GM19328 (cell line): ENCODE data around the gene UBASH3B.
"Not testable (repeated sequence)": the region's sequence is repeated elsewhere in the genome, so short reads cannot be mapped to it uniquely, and the experiment has no call there.

Source experiments
- ATAC-seq: cut with Tn5 transposase; IDR thresholded peaks from one replicate; pipeline ENCODE4 v1.9.1; 2021; ENCODE audit warnings: mild to moderate bottlenecking, moderate library complexity; ENCODE audit not compliant: unreplicated experiment

UBASH3B gene

GRCh38 chr11:122727101-122727929 is 71.8 kb downstream of the UBASH3B start:
- ATAC-seq, result peak; percentile 66

DNA sequence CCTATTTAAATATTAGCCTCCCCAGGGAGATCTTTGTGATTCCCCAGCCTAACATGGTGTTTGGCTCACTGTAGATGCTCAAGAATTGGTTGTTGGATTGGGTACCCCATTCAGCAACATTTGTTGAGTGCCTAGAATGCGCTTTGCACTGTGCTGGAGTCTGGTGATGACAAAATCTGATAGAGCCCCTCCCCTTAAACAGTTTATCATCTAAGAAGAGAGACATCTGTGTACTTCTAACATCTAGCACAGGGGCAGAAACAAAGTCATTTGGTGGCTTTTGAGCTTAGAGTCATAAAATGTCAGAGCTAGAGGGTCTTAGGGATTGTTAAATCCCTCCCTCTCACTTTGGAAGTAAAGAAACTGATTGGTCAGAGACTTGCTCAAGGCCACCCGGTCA is 73.0 kb downstream of the UBASH3B start:
- no peak for ATAC-seq

DNA sequence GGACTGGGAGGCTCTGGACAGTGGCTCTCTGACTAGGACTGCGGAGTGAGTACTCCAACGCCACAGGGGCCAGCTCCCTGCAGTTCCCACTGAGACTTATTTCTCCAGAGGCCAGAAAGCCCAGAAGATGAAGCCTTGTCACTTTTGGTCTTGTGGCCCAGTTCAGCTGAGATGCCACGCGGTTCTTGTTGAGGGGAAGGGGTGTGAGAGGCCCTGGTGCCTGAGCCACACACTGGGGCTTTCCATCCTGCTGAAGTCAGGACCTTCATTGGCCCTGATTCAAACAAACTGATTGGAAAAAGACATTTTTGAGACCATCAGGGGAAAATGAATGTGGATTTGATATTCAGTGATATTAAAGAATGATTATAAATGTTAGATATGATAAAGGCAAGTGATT is 73.6 kb downstream of the UBASH3B start:
- no peak for ATAC-seq

- ATAC-seq, result not testable (repeated sequence)
Measured at GRCh38 chr11:122730694-122731093, 75.2 kb downstream of the UBASH3B start.

- ATAC-seq, result no peak
Measured at GRCh38 chr11:122731500-122731913, 76.0 kb downstream of the UBASH3B start.

- ATAC-seq, result no peak
Measured at GRCh38 chr11:122732342-122733315, 77.1 kb downstream of the UBASH3B start.

- no peak for ATAC-seq
Measured at GRCh38 chr11:122733318-122733717, 77.8 kb downstream of the UBASH3B start.

- ATAC-seq, result no peak
Measured at GRCh38 chr11:122734848-122735496, 79.5 kb downstream of the UBASH3B start.

- ATAC-seq, result no peak
Measured at GRCh38 chr11:122737951-122738693, 82.6 kb downstream of the UBASH3B start.

- no peak for ATAC-seq
Measured at GRCh38 chr11:122741613-122742300, 86.2 kb downstream of the UBASH3B start.

GRCh38 chr11:122742301-122743018 is 86.9 kb downstream of the UBASH3B start:
- ATAC-seq, result no peak

DNA sequence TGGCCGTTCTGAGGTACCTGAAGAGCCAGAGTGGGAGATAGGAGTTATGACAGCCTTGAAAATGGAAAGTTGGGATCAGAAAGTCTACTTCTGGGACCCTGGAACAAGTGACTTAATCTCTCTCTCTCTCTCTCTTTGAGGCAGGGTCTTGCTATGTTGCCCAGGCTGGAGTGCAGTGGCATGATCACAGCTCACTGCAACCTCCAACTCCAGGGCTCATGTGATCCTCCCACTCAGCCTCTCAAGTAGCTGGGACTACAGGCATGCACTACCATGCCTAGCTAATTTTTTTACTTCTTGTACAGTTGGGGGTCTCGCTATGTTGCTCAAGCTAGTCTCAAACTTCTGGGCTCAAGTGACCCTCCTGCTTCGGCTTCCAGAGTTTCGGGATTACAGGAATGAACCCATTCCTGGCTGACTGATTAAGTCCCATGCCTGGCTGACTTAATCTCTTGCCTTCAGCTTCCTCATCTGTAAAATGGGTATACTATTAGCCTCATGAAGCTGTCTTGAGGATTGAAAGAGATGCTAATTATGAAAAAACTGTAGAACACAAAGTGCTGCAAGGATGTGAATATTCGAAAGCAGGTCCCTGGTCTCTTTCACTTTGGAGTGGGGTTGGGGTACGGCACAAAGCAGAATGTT is 87.7 kb downstream of the UBASH3B start:
- ATAC-seq, result no peak

GRCh38 chr11:122743949-122744348 is 88.4 kb downstream of the UBASH3B start:
- ATAC-seq, result peak; percentile 68

- ATAC-seq, result no peak
Measured at GRCh38 chr11:122744357-122744756, 88.8 kb downstream of the UBASH3B start.

- no peak for ATAC-seq
Measured at GRCh38 chr11:122745111-122745510, 89.6 kb downstream of the UBASH3B start.

DNA sequence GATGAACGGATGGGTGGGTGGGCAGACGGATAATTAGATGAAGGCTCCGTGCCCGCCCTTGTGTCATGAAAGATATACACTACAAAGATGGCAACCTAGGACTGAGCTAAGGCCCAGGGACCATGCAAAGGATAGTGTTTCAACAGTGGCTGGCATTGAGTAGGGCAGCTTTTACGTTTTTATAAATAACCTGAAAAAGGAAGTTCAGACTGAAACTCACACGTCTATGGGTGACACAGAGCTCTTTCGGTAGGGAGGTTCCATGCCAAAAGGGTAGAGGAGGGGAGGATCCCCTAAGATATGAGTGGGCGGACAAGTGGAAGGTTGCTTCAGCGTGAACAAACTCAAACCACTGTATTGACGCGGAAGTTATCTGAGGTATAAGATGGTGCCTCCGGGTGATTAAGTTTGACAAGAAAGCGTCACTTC is 90.5 kb downstream of the UBASH3B start:
- ATAC-seq, result peak; percentile 54

- no peak for ATAC-seq
Measured at GRCh38 chr11:122746611-122747244, 91.2 kb downstream of the UBASH3B start.

DNA sequence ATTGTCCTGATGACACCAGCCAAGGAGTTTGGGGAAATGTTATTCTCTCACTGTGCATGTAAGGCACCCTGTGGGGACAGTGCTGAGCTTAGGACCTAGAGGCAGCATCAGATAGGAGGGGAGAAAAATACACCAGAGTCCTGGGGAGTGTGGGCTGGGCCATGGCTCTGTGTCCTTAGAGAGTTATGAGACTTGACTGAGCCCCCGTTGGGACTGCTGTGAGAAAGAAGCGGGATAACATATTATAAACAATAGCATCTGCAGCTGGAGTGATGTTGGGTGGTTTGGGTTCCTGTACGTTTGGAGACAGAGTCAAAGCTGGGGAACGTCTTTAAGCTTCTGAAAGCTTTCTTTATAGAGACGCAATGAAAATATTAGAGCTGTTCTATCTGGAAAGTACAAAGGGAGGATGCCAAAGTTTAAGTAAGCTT is 91.8 kb downstream of the UBASH3B start:
- no peak for ATAC-seq
